ENCODE results near the gene SERPINA5. TPM values are rescaled to one million over a fixed set of nuclear protein-coding genes. Genes with fewer than 3 reads are reported as not detected.
A peak's percentile ranks its signal among the peaks of the same experiment; 100 is the strongest.

Gene SERPINA5
- polyA plus RNA-seq, 2 of the 4 experiments (the other 2 are of a cell fraction): 0.74 to 0.78 TPM

- WGBS (ENCODE audit: missing lambda C conversion rate): 78% methylated on average over 7 of the region's 7 CpGs
- Histone ChIP-seq H3K9me3 (peaks cover 3% of the 10 kb centered on the region; the same call in 1 of the 3 replicates), H3K4me1 (peaks cover 80% of the 10 kb centered on the region), H3K4me3 (0 out of 3 replicates have a peak overlapping the region, but pooled peaks have one; percentile 7), H3K27ac (peak overlapping the region; percentile 97 to 98), H3K4me2 (peak overlapping the region; percentile 71)
- CTCF ChIA-PET: interaction anchor here (0.5 to 3.9 kb wide), 14 partner anchors 11 to 256 kb away, joined by 3 to 23 read pairs (median 4); partner anchors contain the start of gene SERPINA5
- TF ChIP-seq TFCP2L1 (CRISPR knock-in tag; IDR thresholded peaks at IDR 0.05) (no peak), PBX3 (IDR thresholded peaks at IDR 0.05) (no peak), HMGXB4 (CRISPR knock-in tag; IDR thresholded peaks at IDR 0.05; ENCODE audit: borderline replicate concordance) (no peak), SREBF2 (IDR thresholded peaks at IDR 0.05) (no peak), EHF (CRISPR knock-in tag; IDR thresholded peaks at IDR 0.05) (no peak), CHD4 (IDR thresholded peaks at IDR 0.05; ENCODE audit: borderline replicate concordance) (no peak), FOSL2 (IDR thresholded peaks at IDR 0.05) (no peak), FOSL2 (CRISPR knock-in tag; IDR thresholded peaks at IDR 0.05) (no peak), HOXA7 (CRISPR knock-in tag; IDR thresholded peaks at IDR 0.05) (no peak), RFX5 (IDR thresholded peaks at IDR 0.05) (no peak), GATA3 (IDR thresholded peaks at IDR 0.05; ENCODE audit: borderline replicate concordance) (no peak), HEYL (CRISPR knock-in tag; IDR thresholded peaks at IDR 0.05) (no peak), ZFP36 (IDR thresholded peaks at IDR 0.05; ENCODE audit: borderline replicate concordance, partially characterized antibody) (no peak)
- ATAC-seq (no peak), DNase-seq (ENCODE audit: low read depth in 1 of 2, low spot score in 1 of 2) (no peak), FAIRE-seq (no peak)
- POLR2A ChIA-PET: interaction anchor here (0.5 to 0.9 kb wide), 3 partner anchors 12 to 817 kb away, joined by 3 to 6 read pairs (median 3); no protein-coding TSS in a partner anchor
Measured at GRCh38 chr14:94598506-94598815, 17.2 kb downstream of the SERPINA5 start.

- FAIRE-seq (peak; percentile 99), ATAC-seq (peak; percentile 78 to 88), DNase-seq (ENCODE audit: low read depth in 1 of 2, low spot score in 1 of 2) (peak; percentile 87 to 98)
- Histone ChIP-seq H3K4me1 (peaks cover 74% of the 10 kb centered on the region), H3K9me3 (peaks cover 3% of the 10 kb centered on the region; the same call in 1 of the 3 replicates), H3K4me3 (0 out of 3 replicates have a peak overlapping the region, but pooled peaks have one; percentile 7), H3K4me2 (peak overlapping the region; percentile 71), H3K27ac (peak overlapping the region; percentile 97 to 98)
- WGBS (ENCODE audit: missing lambda C conversion rate): 33% methylated on average over 11 of the region's 11 CpGs
- CTCF ChIA-PET: interaction anchor here (0.5 to 3.9 kb wide), 18 partner anchors 11 to 173 kb away, joined by 3 to 23 read pairs (median 4); partner anchors contain the start of gene SERPINA5
- POLR2A ChIA-PET: interaction anchor here (0.7 to 1.0 kb wide), 5 partner anchors 12 to 87 kb away, joined by 3 to 6 read pairs (median 3); partner anchors contain the start of gene SERPINA3
- peak; percentile 47; the same call in 1 of the 2 replicates for TF ChIP-seq E2F6 (IDR thresholded peaks at IDR 0.05; ENCODE audit: borderline replicate concordance, low read depth)
- TF ChIP-seq REST (IDR thresholded peaks at IDR 0.05): no peak
- no peak for TF ChIP-seq FOXS1 (CRISPR knock-in tag; IDR thresholded peaks at IDR 0.05)
- TF ChIP-seq ZC3H11A (IDR thresholded peaks at IDR 0.05): no peak
- TF ChIP-seq GATA3 (IDR thresholded peaks at IDR 0.05; ENCODE audit: borderline replicate concordance): peak; percentile 84
- no peak for TF ChIP-seq HOXB13 (CRISPR knock-in tag; IDR thresholded peaks at IDR 0.05; ENCODE audit: low read depth)
- TF ChIP-seq NFE2L2 (conservative IDR thresholded peaks at IDR 0.05; ENCODE audit: low read length): no peak
- peak; percentile 97 for TF ChIP-seq RARB (CRISPR knock-in tag; IDR thresholded peaks at IDR 0.05)
- TF ChIP-seq MAFK (IDR thresholded peaks at IDR 0.05; ENCODE audit: partially characterized antibody): peak; percentile 84
- TF ChIP-seq KDM5A (IDR thresholded peaks at IDR 0.05): no peak
- TF ChIP-seq MAZ (IDR thresholded peaks at IDR 0.05; ENCODE audit: borderline replicate concordance, low read depth, low read length): no peak
- TF ChIP-seq RNF2 (IDR thresholded peaks at IDR 0.05; ENCODE audit: borderline replicate concordance, low read depth): no peak
- TF ChIP-seq SMC3 (IDR thresholded peaks at IDR 0.05): peak; percentile 47
- TF ChIP-seq FOSB (CRISPR knock-in tag; IDR thresholded peaks at IDR 0.05): no peak
- peak; percentile 68; the same call in 1 of the 2 replicates for TF ChIP-seq PBX3 (IDR thresholded peaks at IDR 0.05)
Measured at GRCh38 chr14:94598816-94599655, 17.8 kb downstream of the SERPINA5 start.

Data from A549 (cell line).